Natural killer cell (primary cell): ENCODE data around the gene OXGR1. TPM values are rescaled to one million over a fixed set of nuclear protein-coding genes. Genes with fewer than 3 reads are reported as not detected.

ENCODE experiments used
- ATAC-seq, 3 donors: fragments of 150-1000 bp in 2 of 3; fragments of 200-7000 bp in 1 of 3; cut with Tn5 transposase; 1 replicate in 1 of 3; 2 replicates in 2 of 3; pipeline ENCODE4 v1.10.0; 2021; ENCODE audit warnings: mild to moderate bottlenecking in 2 of 3, moderate library complexity in 2 of 3
- DNase-seq, 2 donors: peaks; one replicate each; pipeline versions ENCODE4 v3.0.0 to v3.0.0-alpha.2; 2013 to 2021; ENCODE audit warnings: mixed read lengths in 1 of 2
- H3K27ac ChIP-seq: one replicate; pipeline ENCODE4 v1.5.1; 2013; ENCODE audit warnings: mild to moderate bottlenecking, low read length
- H3K27me3 ChIP-seq: one replicate; pipeline ENCODE4 v1.6.1; 2013; ENCODE audit warnings: low read length; ENCODE audit not compliant: control insufficient read depth, insufficient read depth
- H3K36me3 ChIP-seq: one replicate; pipeline ENCODE4 v1.6.1; 2013; ENCODE audit warnings: low read length; ENCODE audit not compliant: control insufficient read depth, insufficient read depth
- H3K4me1 ChIP-seq: one replicate; pipeline ENCODE4 v1.6.1; 2013; ENCODE audit warnings: low read length; ENCODE audit not compliant: control insufficient read depth, insufficient read depth
- H3K4me3 ChIP-seq: one replicate; pipeline ENCODE4 v1.5.1; 2013; ENCODE audit warnings: low read length
- H3K9me3 ChIP-seq: one replicate; pipeline ENCODE4 v1.6.1; 2013; ENCODE audit warnings: low read length; ENCODE audit not compliant: control insufficient read depth, insufficient read depth
- H3K27ac Mint-ChIP-seq, 2 donors: one replicate each; pipeline ENCODE4 v1.8.0; 2022; ENCODE audit warnings: mild to moderate bottlenecking in 2 of 2, mixed read lengths in 2 of 2, moderate library complexity in 1 of 2
- H3K27me3 Mint-ChIP-seq, 2 donors: one replicate each; pipeline ENCODE4 v1.8.0; 2022; ENCODE audit warnings: low read depth in 2 of 2, mixed read lengths in 2 of 2
- H3K36me3 Mint-ChIP-seq: one replicate; pipeline ENCODE4 v1.8.0; 2022; ENCODE audit warnings: mixed read lengths
- H3K4me1 Mint-ChIP-seq, 2 donors: one replicate each; pipeline ENCODE4 v1.8.0; 2022; ENCODE audit warnings: mixed read lengths in 2 of 2
- H3K4me3 Mint-ChIP-seq: one replicate; pipeline ENCODE4 v1.8.0; 2022; ENCODE audit warnings: mild to moderate bottlenecking, moderate library complexity, mixed read lengths
- H3K9me3 Mint-ChIP-seq, 2 donors: one replicate each; pipeline ENCODE4 v1.8.0; 2022; ENCODE audit warnings: mixed read lengths in 2 of 2
- CTCF ChIP-seq: fragments of 200-600 bp; IDR thresholded peaks from one replicate; pipeline ENCODE4 v1.8.0; 2022; ENCODE audit warnings: antibody characterized with exemption
- WGBS: methylation state at CpG from one replicate; pipeline ENCODE4 v1.1.7; 2013; ENCODE audit warnings: missing lambda C conversion rate; ENCODE audit not compliant: insufficient coverage; 5-methylcytosine and 5-hydroxymethylcytosine counted together
- intact Hi-C: fragments of 100-400 bp; cut with micrococcal nuclease; formaldehyde crosslinking; loops from one replicate; pipeline ENCODE4 v1.14.2; 2022
- total RNA-seq, 4 donors: library from RNA; stranded (reverse); fragments of 120-200 nt in 1 of 4; gene quantifications; one replicate each; pipeline versions ENCODE4 v1.2.3 to v1.2.4, GENCODE V29; 2013 to 2022

Gene OXGR1
- total RNA-seq, 3 donors from 2014 or later (not counting 1 experiment from before 2014, with no cell fraction given): not detected

GRCh38 chr13:97019236-97019635, 25.0 kb upstream of the OXGR1 start:
- TF ChIP-seq CTCF: no peak
- intact Hi-C loops: no loop called here

GRCh38 chr13:97018029-97018819, 23.9 kb upstream of the OXGR1 start:
- Mint-ChIP-seq H3K27me3 (peaks cover 28 to 40% of the 10 kb centered on the region in 2 donors), H3K9me3 (no peaks in the 10 kb centered on the region), H3K4me3 (no peak overlapping the region), H3K36me3 (no peaks in the 10 kb centered on the region), H3K27ac (no peak overlapping the region), H3K4me1 (peaks cover 0 to 5% of the 10 kb centered on the region in 2 donors)
- no peaks in the 10 kb centered on the region for H3K9me3 ChIP-seq
- WGBS: 27% methylated on average over 12 of the region's 13 CpGs
- H3K36me3 ChIP-seq: no peaks in the 10 kb centered on the region
- no peak overlapping the region for H3K4me3 ChIP-seq
- intact Hi-C loops: loop anchor here (1.0 kb wide), 1 partner anchor 341 kb away; no protein-coding TSS in a partner anchor
- ATAC-seq (peak in 2 of 3 donors; percentile 57 to 77), DNase-seq (peak in 1 of 2 donors; percentile 70)
- peaks cover 4% of the 10 kb centered on the region for H3K27me3 ChIP-seq
- H3K4me1 ChIP-seq: no peaks in the 10 kb centered on the region
- H3K27ac ChIP-seq: no peak overlapping the region
- TF ChIP-seq CTCF: peak; percentile 71

More at GRCh38 chr13:97019236-97019635, 25.0 kb upstream of the OXGR1 start:
- no peak for ATAC-seq
- H3K9me3 ChIP-seq: no peaks in the 10 kb centered on the region
- DNase-seq: no peak
- Mint-ChIP-seq H3K4me3 (no peak overlapping the region), H3K36me3 (no peaks in the 10 kb centered on the region), H3K27me3 (peaks cover 24 to 41% of the 10 kb centered on the region in 2 donors), H3K4me1 (peaks cover 0 to 5% of the 10 kb centered on the region in 2 donors), H3K9me3 (no peaks in the 10 kb centered on the region), H3K27ac (no peak overlapping the region)
- peaks cover 4% of the 10 kb centered on the region for H3K27me3 ChIP-seq
- no peak overlapping the region for H3K27ac ChIP-seq
- 73% methylated on average over 1 of the region's 1 CpG for whole genome bisulfite sequencing
- no peak overlapping the region for H3K4me3 ChIP-seq
- no peaks in the 10 kb centered on the region for H3K4me1 ChIP-seq
- H3K36me3 ChIP-seq: no peaks in the 10 kb centered on the region

GRCh38 chr13:97017322-97017721, 23.0 kb upstream of the OXGR1 start:
- H3K27me3 Mint-ChIP-seq: peaks cover 27 to 39% of the 10 kb centered on the region in 2 donors
- Histone ChIP-seq H3K36me3 (no peaks in the 10 kb centered on the region), H3K4me1 (no peaks in the 10 kb centered on the region), H3K27me3 (peaks cover 4% of the 10 kb centered on the region), H3K9me3 (no peaks in the 10 kb centered on the region), H3K27ac (no peak overlapping the region), H3K4me3 (no peak overlapping the region)
- H3K9me3 Mint-ChIP-seq: no peaks in the 10 kb centered on the region
- no peaks in the 10 kb centered on the region for H3K36me3 Mint-ChIP-seq
- H3K4me3 Mint-ChIP-seq: no peak overlapping the region
- no peak overlapping the region for H3K27ac Mint-ChIP-seq
- no peak for DNase-seq
- ATAC-seq: no peak
- H3K4me1 Mint-ChIP-seq: peaks cover 0 to 5% of the 10 kb centered on the region in 2 donors
- intact Hi-C loops: no loop called here
- TF ChIP-seq CTCF: no peak
